ENCODE measurements around the gene ERGIC3. TPM values are rescaled to one million over a fixed set of nuclear protein-coding genes. Genes with fewer than 3 reads are reported as not detected.

Gene ERGIC3
- total RNA-seq, 1 experiment from 2014 or later = 341 TPM

GRCh38 chr20:35602851-35603495 is 61.1 kb downstream of the ERGIC3 start:
- Histone ChIP-seq H3K9me2 (ENCODE audit: insufficient read depth) (no peaks in the 10 kb centered on the region), H3K36me3 (ENCODE audit: low read depth) (peaks cover 13% of the 10 kb centered on the region; the same call in 1 of the 2 replicates), H3K27me3 (ENCODE audit: insufficient read depth, low read depth) (no peaks in the 10 kb centered on the region), H3K4me3 (no peak overlapping the region), H3K9me3 (ENCODE audit: insufficient read depth, low read depth) (no peaks in the 10 kb centered on the region), H3F3A (ENCODE audit: insufficient read depth, low read depth) (peaks cover 3% of the 10 kb centered on the region; the same call in 1 of the 2 replicates), H3K4me2 (no peak overlapping the region), H3K27ac (no peak overlapping the region), H2AFZ (no peak overlapping the region), H3K79me2 (ENCODE audit: low read depth) (peaks cover 32% of the 10 kb centered on the region), H4K20me1 (ENCODE audit: insufficient read depth) (no peaks in the 10 kb centered on the region), H3K4me1 (replicated peaks; ENCODE audit: insufficient read depth) (peaks cover 21% of the 10 kb centered on the region)
- CTCF ChIA-PET = no interaction called here
- POLR2A ChIA-PET (ENCODE audit: unreplicated experiment) = no interaction called here
- TF ChIP-seq EZH2 (IDR thresholded peaks at IDR 0.05; ENCODE audit: low read depth) = no peak
- TF ChIP-seq CTCF (conservative IDR thresholded peaks at IDR 0.05) = no peak
- intact Hi-C loops (cut with micrococcal nuclease; ENCODE audit: unreplicated experiment) = no loop called here
- no peak for DNase-seq
- BruUV-seq (replicated peaks) = no TSS peak

GRCh38 chr20:35603695-35604448 is 62.0 kb downstream of the ERGIC3 start:
- CTCF ChIA-PET = no interaction called here
- Histone ChIP-seq H3F3A (ENCODE audit: insufficient read depth, low read depth) (peaks cover 4% of the 10 kb centered on the region; the same call in 1 of the 2 replicates), H2AFZ (no peak overlapping the region), H3K4me2 (no peak overlapping the region), H3K9me3 (ENCODE audit: insufficient read depth, low read depth) (no peaks in the 10 kb centered on the region), H3K4me3 (no peak overlapping the region), H4K20me1 (ENCODE audit: insufficient read depth) (no peaks in the 10 kb centered on the region), H3K36me3 (ENCODE audit: low read depth) (peaks cover 13% of the 10 kb centered on the region; the same call in 1 of the 2 replicates), H3K9me2 (ENCODE audit: insufficient read depth) (no peaks in the 10 kb centered on the region), H3K79me2 (ENCODE audit: low read depth) (peaks cover 32% of the 10 kb centered on the region), H3K4me1 (replicated peaks; ENCODE audit: insufficient read depth) (peaks cover 30% of the 10 kb centered on the region), H3K27ac (no peak overlapping the region), H3K27me3 (ENCODE audit: insufficient read depth, low read depth) (no peaks in the 10 kb centered on the region)
- no TSS peak for BruUV-seq (replicated peaks)
- POLR2A ChIA-PET (ENCODE audit: unreplicated experiment) = no interaction called here
- TF ChIP-seq CTCF (conservative IDR thresholded peaks at IDR 0.05) (no peak), EZH2 (IDR thresholded peaks at IDR 0.05; ENCODE audit: low read depth) (no peak)
- intact Hi-C loops (cut with micrococcal nuclease; ENCODE audit: unreplicated experiment) = no loop called here
- DNase-seq = no peak

GRCh38 chr20:35604449-35604747 is 62.5 kb downstream of the ERGIC3 start:
- Histone ChIP-seq H3K79me2 (ENCODE audit: low read depth) (peaks cover 32% of the 10 kb centered on the region), H3F3A (ENCODE audit: insufficient read depth, low read depth) (peaks cover 4% of the 10 kb centered on the region; the same call in 1 of the 2 replicates), H3K4me1 (replicated peaks; ENCODE audit: insufficient read depth) (peaks cover 35% of the 10 kb centered on the region), H3K27ac (no peak overlapping the region), H3K27me3 (ENCODE audit: insufficient read depth, low read depth) (no peaks in the 10 kb centered on the region), H3K4me3 (no peak overlapping the region), H3K9me2 (ENCODE audit: insufficient read depth) (no peaks in the 10 kb centered on the region), H3K4me2 (no peak overlapping the region), H2AFZ (no peak overlapping the region), H4K20me1 (ENCODE audit: insufficient read depth) (no peaks in the 10 kb centered on the region), H3K36me3 (ENCODE audit: low read depth) (peaks cover 10% of the 10 kb centered on the region; the same call in 1 of the 2 replicates), H3K9me3 (ENCODE audit: insufficient read depth, low read depth) (no peaks in the 10 kb centered on the region)
- POLR2A ChIA-PET (ENCODE audit: unreplicated experiment) = no interaction called here
- no peak for DNase-seq
- no peak; the same call in 1 of the 2 replicates for TF ChIP-seq CTCF (conservative IDR thresholded peaks at IDR 0.05)
- TF ChIP-seq EZH2 (IDR thresholded peaks at IDR 0.05; ENCODE audit: low read depth) = no peak
- CTCF ChIA-PET = interaction anchor here (0.6 to 1.0 kb wide), 2 partner anchors 11 to 71 kb away, joined by 3 to 4 read pairs; partner anchors contain the start of gene SPAG4
- intact Hi-C loops (cut with micrococcal nuclease; ENCODE audit: unreplicated experiment) = no loop called here
- BruUV-seq (replicated peaks) = no TSS peak

Data from PC-9 (cell line).